A673 (cell line): ENCODE data around the gene ZNHIT6.
A peak's percentile ranks its signal among the peaks of the same experiment; 100 is the strongest.

ENCODE experiments used
- EZH2 ChIP-seq: fragments of 200-600 bp; sonication (generic); IDR thresholded peaks from 2 replicates; pipeline ENCODE4 v1.6.1; 2017; ENCODE audit warnings: borderline replicate concordance, low read depth, mild to moderate bottlenecking, mixed read lengths, antibody characterized with exemption, low read length; ENCODE audit not compliant: poor library complexity, severe bottlenecking
- TF ChIP-seq, protein P1 (sequence below): fragments of 300-800, 200-600 bp; sonication (generic); conservative IDR thresholded peaks from 2 replicates; pipeline ENCODE4 v1.5.1; 2017; ENCODE audit warnings: low read depth, mild to moderate bottlenecking, antibody characterized with exemption, low read length, moderate library complexity, mixed read lengths

DNA sequence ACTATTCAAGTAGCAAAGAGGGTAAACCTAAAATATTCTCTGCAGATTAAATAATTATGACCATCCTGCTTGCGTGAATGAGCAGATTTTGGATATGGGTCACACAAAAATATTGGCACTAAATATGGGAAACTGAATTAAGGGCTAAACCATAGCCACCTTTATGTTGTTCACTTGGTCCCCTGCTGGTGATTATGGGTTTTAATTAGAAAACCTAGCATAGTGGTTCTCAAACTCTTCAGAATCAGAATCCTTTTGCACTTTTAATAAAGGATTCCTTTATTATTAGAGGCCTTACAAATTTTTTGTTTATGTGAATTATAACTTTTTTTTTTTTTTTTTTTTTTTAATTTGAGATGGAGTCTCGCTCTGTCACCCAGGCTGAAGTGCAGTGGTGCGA lies 38.5 kb upstream of the ZNHIT6 start:
- TF ChIP-seq, protein P1, sequence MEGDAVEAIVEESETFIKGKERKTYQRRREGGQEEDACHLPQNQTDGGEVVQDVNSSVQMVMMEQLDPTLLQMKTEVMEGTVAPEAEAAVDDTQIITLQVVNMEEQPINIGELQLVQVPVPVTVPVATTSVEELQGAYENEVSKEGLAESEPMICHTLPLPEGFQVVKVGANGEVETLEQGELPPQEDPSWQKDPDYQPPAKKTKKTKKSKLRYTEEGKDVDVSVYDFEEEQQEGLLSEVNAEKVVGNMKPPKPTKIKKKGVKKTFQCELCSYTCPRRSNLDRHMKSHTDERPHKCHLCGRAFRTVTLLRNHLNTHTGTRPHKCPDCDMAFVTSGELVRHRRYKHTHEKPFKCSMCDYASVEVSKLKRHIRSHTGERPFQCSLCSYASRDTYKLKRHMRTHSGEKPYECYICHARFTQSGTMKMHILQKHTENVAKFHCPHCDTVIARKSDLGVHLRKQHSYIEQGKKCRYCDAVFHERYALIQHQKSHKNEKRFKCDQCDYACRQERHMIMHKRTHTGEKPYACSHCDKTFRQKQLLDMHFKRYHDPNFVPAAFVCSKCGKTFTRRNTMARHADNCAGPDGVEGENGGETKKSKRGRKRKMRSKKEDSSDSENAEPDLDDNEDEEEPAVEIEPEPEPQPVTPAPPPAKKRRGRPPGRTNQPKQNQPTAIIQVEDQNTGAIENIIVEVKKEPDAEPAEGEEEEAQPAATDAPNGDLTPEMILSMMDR: 0 out of 2 replicates have a peak, but pooled peaks have one; percentile 13
- TF ChIP-seq EZH2: no peak
